Measurements from ENCODE around the gene LRRC3C.

- TF ChIP-seq CTCF (IDR thresholded peaks at IDR 0.05; ENCODE audit: insufficient read depth, low read length, poor library complexity, severe bottlenecking) (no peak), EZH2phosphoT487 (conservative IDR thresholded peaks at IDR 0.05; ENCODE audit: low read length) (no peak)
Measured at GRCh38 chr17:39894681-39895376, 32.7 kb upstream of the LRRC3C start.

Measured in SU-DHL-6 (cell line).